ENCODE measurements around the gene MBL2. TPM values are rescaled to one million over a fixed set of nuclear protein-coding genes. Genes with fewer than 3 reads are reported as not detected.

The MBL2 gene
- total and polyA plus RNA-seq, 10 of the 15 experiments (the other 5 are each of a cell fraction or from before 2014, with no cell fraction given): not detected

GRCh38 chr10:52739380-52740154, 33.0 kb downstream of the MBL2 start:
- H3K27me3 ChIP-seq (replicated peaks in 1 of 2; ENCODE audit: control insufficient read depth in 2 of 2, insufficient read depth in 2 of 2, low read length in 1 of 2): no peaks in the 10 kb centered on the region
- no TSS peak for BruUV-seq (replicated peaks)
- no peak overlapping the region for H3K4me2 ChIP-seq (ENCODE audit: control insufficient read depth, insufficient read depth)
- no peaks in the 10 kb centered on the region for H3K36me3 ChIP-seq (ENCODE audit: control insufficient read depth in 2 of 2, insufficient read depth in 2 of 2, low read length in 1 of 2)
- POLR2A ChIA-PET: no interaction called here
- WGBS (ENCODE audit: insufficient coverage, insufficient replicate concordance, low lambda C conversion rate, missing lambda C conversion rate): 0% methylated on average over 3 of the region's 3 CpGs
- RAD21 ChIA-PET (ENCODE audit: unreplicated experiment): interaction anchor here (2.5 kb wide), 1 partner anchor 40 kb away, joined by 19 read pairs; no protein-coding TSS in a partner anchor
- intact Hi-C loops (cut with micrococcal nuclease; ENCODE audit: unreplicated experiment): no loop called here
- no peaks in the 10 kb centered on the region for H3K9me3 ChIP-seq (replicated peaks; ENCODE audit: control insufficient read depth, insufficient read depth, low read length)
- ATAC-seq (no peak), FAIRE-seq (no peak), DNase-seq (ENCODE audit: low read depth, low spot score) (no peak)
- SMC1A ChIA-PET (ENCODE audit: uncharacterized antibody, unreplicated experiment): interaction anchor here (1.0 to 1.3 kb wide), 2 partner anchors 9 to 39 kb away, joined by 3 read pairs; no protein-coding TSS in a partner anchor
- in situ Hi-C loops (cut with MboI): loop anchor here (5.0 kb wide), 1 partner anchor 43 kb away; no protein-coding TSS in a partner anchor
- no peak overlapping the region for H3K9ac ChIP-seq (ENCODE audit: control insufficient read depth, insufficient read depth, low read length)
- H2AFZ ChIP-seq (ENCODE audit: control insufficient read depth, low read depth, low read length): no peak overlapping the region
- TF ChIP-seq E2F4 (IDR thresholded peaks at IDR 0.05; ENCODE audit: low read depth, low read length) (no peak), IRF5 (IDR thresholded peaks at IDR 0.05; ENCODE audit: borderline replicate concordance) (no peak), MXI1 (IDR thresholded peaks at IDR 0.05; ENCODE audit: low read depth, low read length) (no peak), HDAC6 (IDR thresholded peaks at IDR 0.05; ENCODE audit: unreplicated experiment) (no peak), LARP7 (IDR thresholded peaks at IDR 0.05) (no peak)
- CTCF ChIA-PET: interaction anchor here (1.2 to 4.3 kb wide), 3 partner anchors 9 to 40 kb away, joined by 4 to 50 read pairs (median 8); no protein-coding TSS in a partner anchor
- H3K27ac ChIP-seq (ENCODE audit: control insufficient read depth, insufficient read depth): no peak overlapping the region
- no peaks in the 10 kb centered on the region for H3K79me2 ChIP-seq (ENCODE audit: control insufficient read depth, insufficient read depth, low read length)
- H4K20me1 ChIP-seq (ENCODE audit: control insufficient read depth, insufficient read depth): no peaks in the 10 kb centered on the region
- H3K4me1 ChIP-seq (ENCODE audit: control insufficient read depth, insufficient read depth, low read length): no peaks in the 10 kb centered on the region
- H3K4me3 ChIP-seq: no peak overlapping the region

Data from GM12878 (cell line).